ENCODE data around the gene CEP97. TPM values are rescaled to one million over a fixed set of nuclear protein-coding genes. Genes with fewer than 3 reads are reported as not detected.

CEP97 gene
- total RNA-seq, 1 donor from 2014 or later = 10.8 TPM

DNA sequence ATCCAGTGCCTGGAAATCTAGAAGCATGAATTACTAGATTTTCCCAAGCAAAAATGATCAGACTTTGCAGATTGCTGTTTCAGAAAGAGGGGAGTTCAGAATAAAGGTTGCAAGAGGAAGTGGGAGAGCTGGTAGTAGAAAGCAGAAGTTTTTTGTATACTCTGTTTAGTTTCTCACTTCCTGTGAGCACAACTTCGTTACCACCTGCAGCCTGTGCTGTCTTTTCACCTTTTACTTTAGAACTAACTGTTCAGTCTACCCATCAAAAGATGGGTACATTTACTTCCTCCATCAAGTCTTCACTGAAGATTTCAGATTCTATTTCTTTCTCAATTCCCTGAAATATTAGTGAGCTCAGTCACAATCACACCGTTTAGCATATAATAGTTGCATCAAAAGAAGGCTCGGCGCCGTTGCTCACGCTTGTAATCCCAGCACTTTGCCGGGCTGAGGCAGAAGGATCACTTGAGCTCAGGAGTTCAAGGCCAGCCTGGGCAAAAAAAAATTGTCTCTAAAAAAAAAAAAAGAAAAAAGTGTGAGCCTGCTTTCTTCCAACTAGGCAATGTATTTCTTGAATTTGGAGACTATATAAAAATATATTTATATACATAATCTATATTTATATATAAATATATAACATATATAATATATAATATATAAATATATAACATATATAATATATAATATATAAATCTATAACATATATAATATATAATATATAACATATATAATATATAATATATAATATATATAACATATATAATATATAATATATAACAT, 1.8 kb upstream of the CEP97 start:
- Mint-ChIP-seq H3K27me3 (ENCODE audit: unreplicated experiment) (no peaks in the 10 kb centered on the region), H3K4me1 (ENCODE audit: unreplicated experiment) (peaks cover 22% of the 10 kb centered on the region), H3K27ac (ENCODE audit: unreplicated experiment) (no peak overlapping the region), H3K36me3 (ENCODE audit: unreplicated experiment) (no peaks in the 10 kb centered on the region), H3K9me3 (ENCODE audit: unreplicated experiment) (no peaks in the 10 kb centered on the region), H3K4me3 (ENCODE audit: unreplicated experiment) (no peak overlapping the region)
- TF ChIP-seq, protein P1, sequence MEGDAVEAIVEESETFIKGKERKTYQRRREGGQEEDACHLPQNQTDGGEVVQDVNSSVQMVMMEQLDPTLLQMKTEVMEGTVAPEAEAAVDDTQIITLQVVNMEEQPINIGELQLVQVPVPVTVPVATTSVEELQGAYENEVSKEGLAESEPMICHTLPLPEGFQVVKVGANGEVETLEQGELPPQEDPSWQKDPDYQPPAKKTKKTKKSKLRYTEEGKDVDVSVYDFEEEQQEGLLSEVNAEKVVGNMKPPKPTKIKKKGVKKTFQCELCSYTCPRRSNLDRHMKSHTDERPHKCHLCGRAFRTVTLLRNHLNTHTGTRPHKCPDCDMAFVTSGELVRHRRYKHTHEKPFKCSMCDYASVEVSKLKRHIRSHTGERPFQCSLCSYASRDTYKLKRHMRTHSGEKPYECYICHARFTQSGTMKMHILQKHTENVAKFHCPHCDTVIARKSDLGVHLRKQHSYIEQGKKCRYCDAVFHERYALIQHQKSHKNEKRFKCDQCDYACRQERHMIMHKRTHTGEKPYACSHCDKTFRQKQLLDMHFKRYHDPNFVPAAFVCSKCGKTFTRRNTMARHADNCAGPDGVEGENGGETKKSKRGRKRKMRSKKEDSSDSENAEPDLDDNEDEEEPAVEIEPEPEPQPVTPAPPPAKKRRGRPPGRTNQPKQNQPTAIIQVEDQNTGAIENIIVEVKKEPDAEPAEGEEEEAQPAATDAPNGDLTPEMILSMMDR (IDR thresholded peaks at IDR 0.05) = no peak
- no peak for DNase-seq (ENCODE audit: extremely low spot score, unreplicated experiment)

DNA sequence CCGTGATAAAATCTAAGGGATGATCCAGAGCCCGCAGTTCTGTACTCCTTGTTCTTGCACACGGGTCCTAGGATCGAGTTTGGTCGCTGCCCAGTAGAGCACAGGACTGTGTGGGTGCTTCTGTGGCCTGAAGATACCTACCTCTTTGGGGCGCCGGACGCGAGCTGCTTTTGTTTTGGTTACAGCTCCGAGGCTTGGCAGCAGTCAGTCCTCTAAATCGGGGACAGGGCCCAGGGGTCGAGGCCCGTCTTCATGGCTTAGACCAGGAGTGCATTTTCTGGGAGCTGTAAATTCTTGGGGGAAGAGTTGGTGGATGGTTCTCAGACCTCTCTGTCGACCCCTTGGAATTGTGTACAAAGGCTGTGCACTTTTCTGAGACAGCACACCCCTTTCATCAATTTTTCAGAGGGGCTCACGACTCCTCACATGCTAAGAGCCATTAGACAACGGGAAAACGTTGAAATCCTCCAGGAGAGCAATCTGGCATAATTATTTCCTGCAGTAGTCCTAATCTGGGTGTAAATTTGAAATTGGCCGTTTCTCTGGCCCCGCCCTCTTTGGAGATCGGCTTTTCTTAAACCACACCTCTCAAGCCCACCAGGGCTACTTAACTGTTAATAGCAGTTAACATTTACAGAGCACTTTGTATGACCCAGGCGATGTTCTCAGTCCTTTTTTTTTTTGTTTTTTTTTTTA, 928 bp downstream of the CEP97 start:
- H3K27ac Mint-ChIP-seq (ENCODE audit: unreplicated experiment) = peak overlapping the region; percentile 95
- peaks cover 22% of the 10 kb centered on the region for H3K4me1 Mint-ChIP-seq (ENCODE audit: unreplicated experiment)
- H3K4me3 Mint-ChIP-seq (ENCODE audit: unreplicated experiment) = peak overlapping the region; percentile 96
- TF ChIP-seq, protein P1 (IDR thresholded peaks at IDR 0.05) = no peak
- no peaks in the 10 kb centered on the region for H3K27me3 Mint-ChIP-seq (ENCODE audit: unreplicated experiment)
- peaks cover 6% of the 10 kb centered on the region for H3K36me3 Mint-ChIP-seq (ENCODE audit: unreplicated experiment)
- DNase-seq (ENCODE audit: extremely low spot score, unreplicated experiment) = no peak
- no peaks in the 10 kb centered on the region for H3K9me3 Mint-ChIP-seq (ENCODE audit: unreplicated experiment)

DNA sequence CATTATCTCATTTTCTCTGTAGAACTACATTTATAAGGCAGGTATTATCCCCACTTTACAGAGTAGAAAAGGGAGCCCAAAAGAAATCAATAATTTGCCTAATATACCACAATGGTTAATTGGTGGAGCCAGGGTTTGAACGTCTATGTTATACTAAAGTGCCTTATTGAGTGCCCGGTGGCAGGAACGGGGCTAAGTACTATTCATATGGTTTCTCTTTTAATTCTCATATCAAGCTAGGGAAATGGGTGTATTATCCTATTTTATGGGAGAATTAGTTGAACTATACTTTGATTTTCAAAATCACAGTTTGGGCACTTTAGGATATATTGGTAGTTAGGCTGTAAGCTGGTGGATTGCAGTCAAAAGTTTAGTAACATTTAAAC, 1.5 kb downstream of the CEP97 start:
- Mint-ChIP-seq H3K36me3 (ENCODE audit: unreplicated experiment) (peaks cover 9% of the 10 kb centered on the region), H3K4me1 (ENCODE audit: unreplicated experiment) (peaks cover 22% of the 10 kb centered on the region), H3K4me3 (ENCODE audit: unreplicated experiment) (peak overlapping the region; percentile 96), H3K9me3 (ENCODE audit: unreplicated experiment) (no peaks in the 10 kb centered on the region), H3K27me3 (ENCODE audit: unreplicated experiment) (no peaks in the 10 kb centered on the region), H3K27ac (ENCODE audit: unreplicated experiment) (peak overlapping the region; percentile 95)
- DNase-seq (ENCODE audit: extremely low spot score, unreplicated experiment) = no peak
- TF ChIP-seq, protein P1 (IDR thresholded peaks at IDR 0.05) = no peak

DNA sequence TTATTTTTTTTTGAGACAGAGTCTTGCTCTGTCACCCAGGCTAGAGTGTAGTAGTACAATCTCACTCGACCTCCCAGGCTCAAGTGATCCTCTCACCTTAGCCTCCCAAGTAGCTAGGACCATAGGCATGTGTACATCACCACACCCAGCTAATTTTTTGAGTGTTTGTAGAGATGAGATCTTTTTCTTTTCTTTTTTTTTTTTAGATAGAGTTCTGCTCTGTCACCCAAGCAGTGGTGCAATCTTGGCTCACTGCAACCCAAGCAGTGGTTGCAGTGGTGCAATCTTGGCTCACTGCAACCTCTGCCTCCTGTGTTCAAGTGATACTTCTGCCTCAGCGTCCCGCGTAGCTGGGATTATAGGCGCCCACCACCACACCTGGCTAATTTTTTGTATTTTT, 5.2 kb downstream of the CEP97 start:
- DNase-seq (ENCODE audit: extremely low spot score, unreplicated experiment) = no peak
- TF ChIP-seq, protein P1 (IDR thresholded peaks at IDR 0.05) = no peak
- Mint-ChIP-seq H3K4me1 (ENCODE audit: unreplicated experiment) (peaks cover 16% of the 10 kb centered on the region), H3K9me3 (ENCODE audit: unreplicated experiment) (no peaks in the 10 kb centered on the region), H3K27me3 (ENCODE audit: unreplicated experiment) (no peaks in the 10 kb centered on the region), H3K36me3 (ENCODE audit: unreplicated experiment) (peaks cover 31% of the 10 kb centered on the region), H3K4me3 (ENCODE audit: unreplicated experiment) (no peak overlapping the region), H3K27ac (ENCODE audit: unreplicated experiment) (no peak overlapping the region)

DNA sequence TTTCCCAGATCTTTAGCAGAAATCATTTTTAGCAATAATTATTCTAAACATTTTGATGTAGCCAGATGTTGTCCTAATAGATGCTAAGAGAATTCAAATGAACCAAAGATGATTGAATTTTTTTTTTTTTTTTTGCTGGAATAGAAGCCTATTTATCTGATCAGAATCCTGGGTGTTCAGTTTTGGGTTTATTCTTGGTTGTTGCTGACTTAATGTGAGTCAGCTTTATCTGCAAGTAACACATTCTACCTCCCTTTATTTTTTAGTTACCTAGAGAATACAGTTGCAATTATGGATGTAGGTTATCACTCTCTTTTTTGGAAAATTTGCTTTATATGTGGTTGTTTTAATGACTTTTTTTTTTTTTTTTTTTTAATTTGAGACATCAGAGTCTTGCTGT, 6.4 kb downstream of the CEP97 start:
- H3K36me3 Mint-ChIP-seq (ENCODE audit: unreplicated experiment) = peaks cover 42% of the 10 kb centered on the region
- peaks cover 11% of the 10 kb centered on the region for H3K4me1 Mint-ChIP-seq (ENCODE audit: unreplicated experiment)
- H3K4me3 Mint-ChIP-seq (ENCODE audit: unreplicated experiment) = no peak overlapping the region
- H3K27ac Mint-ChIP-seq (ENCODE audit: unreplicated experiment) = no peak overlapping the region
- H3K9me3 Mint-ChIP-seq (ENCODE audit: unreplicated experiment) = no peaks in the 10 kb centered on the region
- no peaks in the 10 kb centered on the region for H3K27me3 Mint-ChIP-seq (ENCODE audit: unreplicated experiment)
- no peak for DNase-seq (ENCODE audit: extremely low spot score, unreplicated experiment)
- TF ChIP-seq, protein P1 (IDR thresholded peaks at IDR 0.05) = no peak

Data from osteocyte (in vitro differentiated cells).